HepG2 (cell line): Measurements from ENCODE around the gene HDGF. TPM values are rescaled to one million over a fixed set of nuclear protein-coding genes. Genes with fewer than 3 reads are reported as not detected.

Source experiments
- ATAC-seq: fragments of 200-7000 bp; cut with Tn5 transposase; 3 replicates; pipeline ENCODE4 v1.9.1; 2020; ENCODE audit warnings: mild to moderate bottlenecking, moderate library complexity
- BruUV-seq: library from RNA; stranded (reverse); fragments of 400-500 nt; replicated peaks from 2 replicates; lab custom pipeline; 2021; lab: Mats Ljungman, UMichigan
- CTCF ChIA-PET: fragments of 300-600 bp; formaldehyde crosslinking; extraction: SDS; loops from one replicate; lab custom pipeline; 2021; ENCODE audit warnings: low total read pairs, inconsistent platforms, low intra/inter-chr PET ratio; lab: Yijun Ruan, JAX
- POLR2A ChIA-PET: fragments of 350-600 bp; sonication (Branson Sonifier 250); formaldehyde crosslinking; loops from one replicate; lab custom pipeline; 2020; ENCODE audit warnings: antibody characterized with exemption, inconsistent platforms; lab: Yijun Ruan, JAX
- DNase-seq: peaks from one replicate; pipeline ENCODE4 v3.0.0-alpha.2; 2015; ENCODE audit warnings: low spot score
- FAIRE-seq: peaks from 3 replicates; lab custom pipeline; 2011; peaks lifted over from hg19 to GRCh38; lab: Jason Lieb, UNC
- H2AFZ ChIP-seq: one replicate; pipeline ENCODE4 v1.6.1; 2011; ENCODE audit warnings: low read length, inconsistent platforms
- H3K27ac ChIP-seq: fragments of 300-600 bp; 3 replicates; pipeline ENCODE4 v1.8.0; 2011; ENCODE audit warnings: mixed run types, mild to moderate bottlenecking, mixed read lengths, low read length, inconsistent platforms; ENCODE audit not compliant: insufficient read depth; ENCODE audit errors: extremely low read length
- H3K27me3 ChIP-seq, 2 experiments: fragments of 200-600 bp in 1 of 2; 2 replicates in 1 of 2; 3 replicates in 1 of 2; pipeline versions ENCODE4 v1.6.0 to v1.8.0; 2011; ENCODE audit warnings: low read length in 2 of 2, mild to moderate bottlenecking in 2 of 2, moderate library complexity in 2 of 2, inconsistent platforms in 1 of 2; ENCODE audit not compliant: insufficient read depth in 2 of 2, control insufficient read depth in 1 of 2
- H3K36me3 ChIP-seq, 2 experiments: fragments of 200-600 bp in 1 of 2; replicated peaks in 1 of 2; 2 replicates in 1 of 2; 3 replicates in 1 of 2; pipeline versions ENCODE4 v1.5.1 to v1.8.0; 2011; ENCODE audit warnings: low read length in 2 of 2, inconsistent platforms in 1 of 2; ENCODE audit not compliant: insufficient read depth in 2 of 2, control insufficient read depth in 1 of 2
- H3K4me1 ChIP-seq: 2 replicates; pipeline ENCODE4 v1.5.1; 2012; ENCODE audit warnings: low read length, inconsistent platforms; ENCODE audit not compliant: insufficient read depth
- H3K4me2 ChIP-seq: 2 replicates; pipeline ENCODE4 v1.6.0; 2011; ENCODE audit warnings: low read depth, low read length, inconsistent platforms
- H3K4me3 ChIP-seq, 3 experiments: fragments of 200-600 bp in 1 of 3; sonication (generic), shearing (Covaris generic) in 1 of 3; replicated peaks in 1 of 3; 2 replicates each; pipeline ENCODE4 v1.5.1; 2011 to 2016; ENCODE audit warnings: low read length in 3 of 3, inconsistent platforms in 2 of 3, low read depth in 2 of 3, mild to moderate bottlenecking in 2 of 3, control low read depth in 1 of 3, mixed read lengths in 1 of 3; ENCODE audit not compliant: insufficient read depth in 1 of 3
- H3K79me2 ChIP-seq: one replicate; pipeline ENCODE4 v1.6.1; 2011; ENCODE audit warnings: low read length, inconsistent platforms; ENCODE audit not compliant: insufficient read depth
- H3K9ac ChIP-seq: 2 replicates; pipeline ENCODE4 v1.6.0; 2011; ENCODE audit warnings: mild to moderate bottlenecking, low read depth, low read length, inconsistent platforms; ENCODE audit not compliant: insufficient read depth
- H3K9me3 ChIP-seq: 2 replicates; pipeline ENCODE4 v1.5.1; 2012; ENCODE audit warnings: mild to moderate bottlenecking, low read length
- H4K20me1 ChIP-seq: 2 replicates; pipeline ENCODE4 v1.6.0; 2011; ENCODE audit warnings: inconsistent platforms, mild to moderate bottlenecking, low read length, moderate library complexity; ENCODE audit not compliant: insufficient read depth
- ARID2 ChIP-seq: sonication (generic); formaldehyde crosslinking; IDR thresholded peaks from 2 replicates; pipeline ENCODE4 v1.8.1; 2022; ENCODE audit warnings: mild to moderate bottlenecking, missing genetic modification reagents, borderline replicate concordance
- ERF ChIP-seq: IDR thresholded peaks from 2 replicates; pipeline ENCODE4 v1.6.1; 2018; ENCODE audit warnings: missing biosample characterization, missing genetic modification reagents
- HOXA5 ChIP-seq: sonication (generic); formaldehyde crosslinking; IDR thresholded peaks from 2 replicates; pipeline ENCODE4 v1.4.0; 2020; ENCODE audit warnings: missing genetic modification reagents
- NCOA5 ChIP-seq: sonication (generic); formaldehyde crosslinking; IDR thresholded peaks from 2 replicates; pipeline ENCODE4 v1.4.0; 2020; ENCODE audit warnings: missing genetic modification reagents
- PRMT3 ChIP-seq: sonication (generic); formaldehyde crosslinking; IDR thresholded peaks from 2 replicates; pipeline ENCODE4 v1.8.1; 2022; ENCODE audit warnings: low read depth, mild to moderate bottlenecking, moderate library complexity, missing genetic modification reagents, borderline replicate concordance
- RAD21 ChIP-seq: fragments of 450-650 bp; formaldehyde crosslinking; IDR thresholded peaks from 2 replicates; pipeline ENCODE4 v1.5.0; 2020; ENCODE audit warnings: mild to moderate bottlenecking
- SMC3 ChIP-seq: IDR thresholded peaks from 2 replicates; pipeline ENCODE4 v1.6.1; 2011; ENCODE audit warnings: low read length, improper control_type of control experiment
- STAG1 ChIP-seq: sonication (generic); formaldehyde crosslinking; IDR thresholded peaks from 2 replicates; pipeline ENCODE4 v1.4.0; 2020; ENCODE audit warnings: missing genetic modification reagents
- TRIM24 ChIP-seq: sonication (generic); formaldehyde crosslinking; IDR thresholded peaks from 2 replicates; pipeline ENCODE4 v1.8.0; 2022; ENCODE audit warnings: mild to moderate bottlenecking, missing genetic modification reagents
- YY1 ChIP-seq: IDR thresholded peaks from 2 replicates; pipeline ENCODE4 v1.6.1; 2011; ENCODE audit warnings: low read length, low read depth, moderate library complexity, mild to moderate bottlenecking; ENCODE audit not compliant: insufficient read depth, insufficient replicate concordance
- ZBTB42 ChIP-seq: sonication (generic); formaldehyde crosslinking; IDR thresholded peaks from 2 replicates; pipeline ENCODE4 v1.5.0; 2020; ENCODE audit warnings: mild to moderate bottlenecking, missing genetic modification reagents
- ZNF205 ChIP-seq: IDR thresholded peaks from 2 replicates; pipeline ENCODE4 v1.6.1; 2018; ENCODE audit warnings: missing biosample characterization, missing genetic modification reagents
- WGBS: methylation state at CpG from one replicate; pipeline ENCODE4 v1.1.6; 2017; ENCODE audit warnings: low lambda C conversion rate; 5-methylcytosine and 5-hydroxymethylcytosine counted together
- in situ Hi-C: cut with HindIII; loops from 2 replicates; pipeline ENCODE4 v1.10.0; 2017; ENCODE audit warnings: low pct_unique_long_range_greater_than_20kb; ENCODE audit not compliant: extremely low pct_ligation_motif_present
- intact Hi-C: fragments of 100-400 bp; cut with micrococcal nuclease; formaldehyde crosslinking; loops from one replicate; pipeline ENCODE4 v1.10.0; 2022; ENCODE audit not compliant: unreplicated experiment
- polyA plus RNA-seq, 8 experiments: library from polyadenylated mRNA; depleted of rRNA in 3 of 8; stranded (reverse) in 7 of 8; unstranded in 1 of 8; fragments of >200 nt; fragmentation: Illumina TruSeq in 4 of 8; extraction: Trizol in 4 of 8; gene quantifications; 2 replicates each; pipeline versions ENCODE4 v1.2.1 to v1.2.3, GENCODE V29; 2011 to 2016; ENCODE audit warnings: low read depth in 4 of 8, missing spikeins in 1 of 8, mixed read lengths in 1 of 8; ENCODE audit not compliant: insufficient read depth in 1 of 8
- total RNA-seq, 5 experiments: library from RNA; depleted of rRNA; stranded (reverse); fragments of >200 nt; fragmentation: Illumina TruSeq; extraction: Trizol; gene quantifications; 2 replicates each; pipeline ENCODE4 v1.2.3, GENCODE V29; 2016; ENCODE audit warnings: low read depth in 1 of 5
- TF ChIP-seq, protein P1 (sequence below): sonication (generic); formaldehyde crosslinking; IDR thresholded peaks from 2 replicates; pipeline ENCODE4 v1.5.0; 2020; ENCODE audit warnings: mild to moderate bottlenecking, missing genetic modification reagents, moderate library complexity

Gene HDGF
- total and polyA plus RNA-seq, 2 of the 13 experiments (the other 11 are each of a cell fraction or from before 2014, with no cell fraction given), result 156 to 196 TPM

DNA sequence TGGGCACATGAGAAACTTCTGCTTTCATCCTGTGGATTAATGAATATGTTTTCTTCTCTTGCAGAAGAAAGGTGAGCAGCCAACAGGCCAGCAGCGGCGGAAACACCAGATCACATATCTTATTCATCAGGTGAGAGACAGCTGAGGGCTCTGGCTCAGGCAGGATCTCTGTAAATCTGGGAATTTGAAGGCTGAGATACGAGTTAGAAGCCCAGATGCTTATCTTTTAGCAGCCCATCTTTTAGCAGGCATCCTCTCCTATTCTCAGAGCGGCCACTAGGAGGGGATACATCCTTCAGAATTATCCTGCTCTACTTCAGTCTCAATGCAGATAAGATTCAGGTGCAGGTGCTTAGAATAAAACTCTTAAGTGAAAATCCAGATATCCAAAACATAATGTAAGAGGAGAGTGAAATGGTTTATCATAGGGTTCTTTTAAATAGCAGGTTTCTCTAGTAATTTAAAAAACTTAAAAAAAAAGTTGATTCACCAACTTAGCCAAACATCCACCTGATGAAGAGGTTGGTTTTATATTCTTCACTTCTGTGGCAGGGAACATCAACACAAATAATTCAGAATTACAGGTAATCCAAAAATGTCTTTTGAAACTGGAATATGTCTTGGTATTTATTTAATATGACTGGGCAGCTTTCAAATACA is 45.9 kb upstream of the HDGF start:
- ATAC-seq (peak; percentile 53; the same call in 2 of the 3 replicates), DNase-seq (peak; percentile 55)
- WGBS, result 61% methylated on average over 4 of the region's 4 CpGs
- in situ Hi-C loops, result loop anchor here (5.0 kb wide), 1 partner anchor 65 kb away; the partner anchor contains the start of gene NTRK1
- Histone ChIP-seq H3K27ac (no peak overlapping the region), H2AFZ (no peak overlapping the region), H4K20me1 (no peaks in the 10 kb centered on the region), H3K79me2 (no peaks in the 10 kb centered on the region), H3K4me2 (no peak overlapping the region), H3K27me3 (no peaks in the 10 kb centered on the region), H3K4me3 (no peak overlapping the region), H3K4me1 (peaks cover 39% of the 10 kb centered on the region)
- BruUV-seq, result no TSS peak
- no peak for TF ChIP-seq ZBTB42 (CRISPR knock-in tag)
- no peak for TF ChIP-seq HOXA5
- TF ChIP-seq SMC3, result peak; percentile 46
- no peak for TF ChIP-seq ZNF205
- no peak for TF ChIP-seq YY1
- 0 out of 2 replicates have a peak, but pooled peaks have one; percentile 25 for TF ChIP-seq RAD21 (CRISPR knock-in tag)
- TF ChIP-seq, protein P1, sequence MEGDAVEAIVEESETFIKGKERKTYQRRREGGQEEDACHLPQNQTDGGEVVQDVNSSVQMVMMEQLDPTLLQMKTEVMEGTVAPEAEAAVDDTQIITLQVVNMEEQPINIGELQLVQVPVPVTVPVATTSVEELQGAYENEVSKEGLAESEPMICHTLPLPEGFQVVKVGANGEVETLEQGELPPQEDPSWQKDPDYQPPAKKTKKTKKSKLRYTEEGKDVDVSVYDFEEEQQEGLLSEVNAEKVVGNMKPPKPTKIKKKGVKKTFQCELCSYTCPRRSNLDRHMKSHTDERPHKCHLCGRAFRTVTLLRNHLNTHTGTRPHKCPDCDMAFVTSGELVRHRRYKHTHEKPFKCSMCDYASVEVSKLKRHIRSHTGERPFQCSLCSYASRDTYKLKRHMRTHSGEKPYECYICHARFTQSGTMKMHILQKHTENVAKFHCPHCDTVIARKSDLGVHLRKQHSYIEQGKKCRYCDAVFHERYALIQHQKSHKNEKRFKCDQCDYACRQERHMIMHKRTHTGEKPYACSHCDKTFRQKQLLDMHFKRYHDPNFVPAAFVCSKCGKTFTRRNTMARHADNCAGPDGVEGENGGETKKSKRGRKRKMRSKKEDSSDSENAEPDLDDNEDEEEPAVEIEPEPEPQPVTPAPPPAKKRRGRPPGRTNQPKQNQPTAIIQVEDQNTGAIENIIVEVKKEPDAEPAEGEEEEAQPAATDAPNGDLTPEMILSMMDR (CRISPR knock-in tag), result peak; percentile 68
- peak; percentile 56 for TF ChIP-seq STAG1 (CRISPR knock-in tag)
- no peak for TF ChIP-seq TRIM24
- no peak for TF ChIP-seq ERF (CRISPR knock-in tag)
- no peak for TF ChIP-seq PRMT3
- TF ChIP-seq ARID2, result no peak
- no peak for TF ChIP-seq NCOA5
- TF ChIP-seq, all 625 proteins: peak for 4
- FAIRE-seq, result peak; percentile 71
- H3K9me3 ChIP-seq, result no peaks in the 10 kb centered on the region
- intact Hi-C loops, result loop anchor here (1.0 to 10.0 kb wide), 2 partner anchors 67 to 71 kb away; partner anchors contain the start of gene NTRK1
- ChIA-PET CTCF (interaction anchor here (0.7 to 1.9 kb wide), 8 partner anchors 63 to 130 kb away, joined by 3 to 10 read pairs (median 4); partner anchors contain the start of genes ISG20L2, METTL25B and NTRK1), POLR2A (no interaction called here)
- H3K9ac ChIP-seq, result no peak overlapping the region
- H3K36me3 ChIP-seq, result peaks cover 34 to 64% of the 10 kb centered on the region in 2 experiments
